ENCODE results near the gene IRX3.

GRCh38 chr16:54275956-54276355 lies 10.6 kb downstream of the IRX3 start:
- TF ChIP-seq CTCF (IDR thresholded peaks at IDR 0.05) (no peak), POLR2A (IDR thresholded peaks at IDR 0.05) (no peak), POLR2AphosphoS5 (IDR thresholded peaks at IDR 0.05) (no peak), EP300 (IDR thresholded peaks at IDR 0.05) (no peak)
